Kidney (tissue), 14 donors: Measurements from ENCODE around the gene TSSC4. TPM values are rescaled to one million over a fixed set of nuclear protein-coding genes. Genes with fewer than 3 reads are reported as not detected.

Source experiments
- DNase-seq, 5 donors: peaks; one replicate each; pipeline ENCODE4 v3.0.0-alpha.2; 2013 to 2020
- FAIRE-seq: peaks from 2 replicates; lab custom pipeline; 2012; peaks lifted over from hg19 to GRCh38; lab: Jason Lieb, UNC
- H3K27ac ChIP-seq, 2 donors: one replicate each; pipeline ENCODE4 v1.7.0; 2013; ENCODE audit warnings: low read depth in 2 of 2, low read length in 2 of 2, inconsistent platforms in 1 of 2
- H3K27me3 ChIP-seq: one replicate; pipeline ENCODE4 v1.7.1; 2013; ENCODE audit warnings: low read length, inconsistent platforms; ENCODE audit not compliant: control insufficient read depth, insufficient read depth
- H3K36me3 ChIP-seq, 3 donors: one replicate each; pipeline versions ENCODE4 v1.7.0 to v1.7.1; 2013; ENCODE audit warnings: low read length in 3 of 3, control low read depth in 1 of 3, inconsistent platforms in 1 of 3; ENCODE audit not compliant: insufficient read depth in 3 of 3, control insufficient read depth in 2 of 3
- H3K4me1 ChIP-seq, 3 donors: one replicate each; pipeline versions ENCODE4 v1.7.0 to v1.7.1; 2013; ENCODE audit warnings: low read length in 3 of 3, inconsistent platforms in 1 of 3, low read depth in 1 of 3; ENCODE audit not compliant: control insufficient read depth in 2 of 3, insufficient read depth in 2 of 3
- H3K4me3 ChIP-seq, 3 donors: one replicate each; pipeline versions ENCODE4 v1.7.0 to v1.8.1; 2013; ENCODE audit warnings: low read length in 3 of 3, control low read depth in 1 of 3, inconsistent platforms in 1 of 3
- H3K9ac ChIP-seq, 3 donors: one replicate each; pipeline versions ENCODE4 v1.7.0 to v1.7.1; 2013; ENCODE audit warnings: low read length in 3 of 3, control low read depth in 1 of 3, inconsistent platforms in 1 of 3
- H3K9me3 ChIP-seq, 3 donors: one replicate each; pipeline versions ENCODE4 v1.7.0 to v1.7.1; 2013; ENCODE audit warnings: low read length in 3 of 3, control low read depth in 1 of 3, inconsistent platforms in 1 of 3; ENCODE audit not compliant: control insufficient read depth in 2 of 3, insufficient read depth in 1 of 3
- intact Hi-C: fragments of 100-400 bp; cut with DNase I; formaldehyde crosslinking; loops from one replicate; pipeline ENCODE4 v1.11.1; 2022
- polyA plus RNA-seq: library from polyadenylated mRNA; stranded (reverse); fragments of 350-450 nt; fragmentation: Illumina TruSeq; extraction: RNeasy Lipid Tissue Mini Kit (QIAGEN cat#74804); gene quantifications from one replicate; pipeline ENCODE4 v1.2.3, GENCODE V29; 2014; ENCODE audit warnings: low read depth, low replicate concordance; ENCODE audit not compliant: insufficient read depth
- total RNA-seq: library from RNA; stranded (reverse); fragmentation: NEBNext Ultra II Directional; extraction: Animal tissue kit (Norgen Biotek cat#: 25700); gene quantifications from one replicate; pipeline ENCODE4 v1.2.1, GENCODE V29; 2021
- TF ChIP-seq, protein P1 (sequence below): IDR thresholded peaks from 3 replicates; pipeline ENCODE4 v1.5.1; 2012; ENCODE audit warnings: mild to moderate bottlenecking, moderate library complexity, borderline replicate concordance; ENCODE audit not compliant: insufficient read depth; ENCODE audit errors: extremely low read depth
- donor health status: control.
- donor health status: control.
- donor health status: control.
- donor health status: control.
- donor health status: control.
- donor health status: DM: yes; HTN: yes; CAD: no.
- donor health status: Normal renal cell carcinoma (clear cell type).

TSSC4 gene
- total and polyA plus RNA-seq, 2 donors from 2014 or later, result 42.3 to 51.4 TPM

DNA sequence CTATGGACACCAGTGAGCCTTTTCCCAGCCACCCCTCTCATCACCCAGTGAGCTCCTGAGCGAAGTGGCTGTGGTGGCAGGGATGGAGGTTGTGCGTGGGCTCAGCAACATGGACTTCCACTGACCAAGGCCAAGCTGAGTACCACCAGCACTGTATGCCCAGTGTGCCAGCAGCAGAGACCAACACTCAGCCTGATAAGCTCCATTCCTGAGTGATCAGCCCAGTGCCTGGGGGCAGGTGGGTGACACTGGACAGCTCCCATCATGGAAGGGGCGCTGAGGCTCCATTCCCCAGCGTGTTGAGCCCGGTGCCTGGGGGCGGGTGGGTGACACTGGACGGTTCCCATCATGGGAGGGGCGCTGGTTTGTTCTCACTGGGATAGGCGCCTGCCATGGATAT, 41.0 kb upstream of the TSSC4 start:
- TF ChIP-seq, protein P1, sequence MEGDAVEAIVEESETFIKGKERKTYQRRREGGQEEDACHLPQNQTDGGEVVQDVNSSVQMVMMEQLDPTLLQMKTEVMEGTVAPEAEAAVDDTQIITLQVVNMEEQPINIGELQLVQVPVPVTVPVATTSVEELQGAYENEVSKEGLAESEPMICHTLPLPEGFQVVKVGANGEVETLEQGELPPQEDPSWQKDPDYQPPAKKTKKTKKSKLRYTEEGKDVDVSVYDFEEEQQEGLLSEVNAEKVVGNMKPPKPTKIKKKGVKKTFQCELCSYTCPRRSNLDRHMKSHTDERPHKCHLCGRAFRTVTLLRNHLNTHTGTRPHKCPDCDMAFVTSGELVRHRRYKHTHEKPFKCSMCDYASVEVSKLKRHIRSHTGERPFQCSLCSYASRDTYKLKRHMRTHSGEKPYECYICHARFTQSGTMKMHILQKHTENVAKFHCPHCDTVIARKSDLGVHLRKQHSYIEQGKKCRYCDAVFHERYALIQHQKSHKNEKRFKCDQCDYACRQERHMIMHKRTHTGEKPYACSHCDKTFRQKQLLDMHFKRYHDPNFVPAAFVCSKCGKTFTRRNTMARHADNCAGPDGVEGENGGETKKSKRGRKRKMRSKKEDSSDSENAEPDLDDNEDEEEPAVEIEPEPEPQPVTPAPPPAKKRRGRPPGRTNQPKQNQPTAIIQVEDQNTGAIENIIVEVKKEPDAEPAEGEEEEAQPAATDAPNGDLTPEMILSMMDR, result no peak
- Histone ChIP-seq H3K9ac (no peak overlapping the region), H3K27me3 (no peaks in the 10 kb centered on the region), H3K36me3 (no peaks in the 10 kb centered on the region), H3K27ac (no peak overlapping the region), H3K4me1 (no peaks in the 10 kb centered on the region), H3K9me3 (no peaks in the 10 kb centered on the region), H3K4me3 (no peak overlapping the region)
- intact Hi-C loops, result no loop called here
- no peak for DNase-seq
- FAIRE-seq, result no peak

DNA sequence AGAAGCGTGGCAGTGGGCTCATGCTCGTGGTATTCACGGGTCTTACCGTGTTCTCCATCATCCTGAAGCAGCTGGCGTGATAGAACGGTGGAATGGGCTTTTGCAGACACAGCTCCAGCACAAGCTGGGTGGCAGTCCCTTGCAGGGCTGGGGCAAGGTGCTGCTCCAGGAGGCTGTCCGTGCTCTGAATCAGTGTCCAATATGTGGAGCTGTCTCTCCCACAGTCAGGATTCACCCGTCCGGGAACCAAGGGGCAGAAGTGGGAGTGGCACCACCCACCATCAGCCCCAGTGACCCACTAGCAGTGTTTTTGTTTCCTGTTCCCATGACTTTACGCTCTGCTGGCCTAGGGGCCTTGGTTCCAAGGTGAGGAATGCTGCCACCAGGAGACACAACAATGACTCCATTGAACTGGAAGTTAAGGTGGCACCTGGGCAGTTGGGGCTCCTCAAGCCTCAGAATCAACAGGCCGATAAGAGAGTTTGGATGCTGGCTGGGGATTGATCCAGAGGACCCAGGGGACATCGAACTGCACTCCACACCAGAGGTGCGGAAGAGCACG, 40.4 kb upstream of the TSSC4 start:
- Histone ChIP-seq H3K4me3 (no peak overlapping the region), H3K27ac (no peak overlapping the region), H3K4me1 (no peaks in the 10 kb centered on the region), H3K36me3 (no peaks in the 10 kb centered on the region), H3K9me3 (no peaks in the 10 kb centered on the region), H3K27me3 (no peaks in the 10 kb centered on the region), H3K9ac (no peak overlapping the region)
- TF ChIP-seq, protein P1, result no peak
- intact Hi-C loops, result no loop called here
- FAIRE-seq (no peak), DNase-seq (peak in 2 of 5 donors; percentile 21)

DNA sequence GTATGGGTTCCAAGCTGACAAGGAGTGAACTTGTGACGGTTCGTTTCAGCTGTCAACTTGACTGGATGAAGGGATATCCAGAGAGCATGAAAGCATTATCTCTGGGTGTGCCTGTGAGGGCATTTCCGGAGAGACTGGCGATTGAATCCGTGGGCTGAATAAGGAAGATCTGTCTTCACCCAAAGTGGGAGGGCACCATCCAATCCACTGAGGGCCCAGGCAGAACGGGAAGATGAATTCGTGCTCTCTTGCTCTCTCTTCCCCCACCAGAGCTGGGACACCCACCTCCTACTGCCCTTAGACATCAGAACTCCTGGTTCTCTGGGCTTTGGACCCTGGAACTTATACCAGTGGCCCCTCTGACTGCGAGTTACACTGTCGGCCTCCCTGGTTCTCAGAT, 39.0 kb upstream of the TSSC4 start:
- DNase-seq (no peak), FAIRE-seq (no peak)
- H3K9me3 ChIP-seq, result no peaks in the 10 kb centered on the region
- H3K27me3 ChIP-seq, result no peaks in the 10 kb centered on the region
- H3K27ac ChIP-seq, result no peak overlapping the region
- H3K9ac ChIP-seq, result no peak overlapping the region
- TF ChIP-seq, protein P1, result no peak
- intact Hi-C loops, result no loop called here
- no peaks in the 10 kb centered on the region for H3K4me1 ChIP-seq
- no peak overlapping the region for H3K4me3 ChIP-seq
- no peaks in the 10 kb centered on the region for H3K36me3 ChIP-seq

DNA sequence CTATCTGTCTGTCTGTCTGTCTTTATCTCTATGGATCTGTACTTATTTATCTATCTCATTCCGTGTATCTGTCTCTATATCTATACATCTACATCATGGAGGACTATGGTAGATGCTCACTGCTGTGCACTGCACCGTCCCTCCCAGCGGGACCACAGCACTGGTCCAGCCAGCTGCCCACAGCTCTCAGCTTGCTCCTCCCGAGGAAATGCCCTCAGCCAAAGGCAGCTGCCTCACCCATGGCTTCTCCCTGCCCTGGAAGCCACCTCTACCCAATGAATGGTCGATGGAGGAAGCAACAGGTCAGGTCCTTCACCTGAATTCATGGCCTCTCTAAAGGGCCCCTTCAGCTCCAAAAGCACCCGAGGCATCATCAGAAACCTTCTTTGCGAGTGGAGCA, 38.1 kb upstream of the TSSC4 start:
- no peaks in the 10 kb centered on the region for H3K9me3 ChIP-seq
- H3K4me1 ChIP-seq, result no peaks in the 10 kb centered on the region
- H3K4me3 ChIP-seq, result no peak overlapping the region
- no peak overlapping the region for H3K9ac ChIP-seq
- H3K27ac ChIP-seq, result no peak overlapping the region
- H3K36me3 ChIP-seq, result no peaks in the 10 kb centered on the region
- H3K27me3 ChIP-seq, result no peaks in the 10 kb centered on the region
- TF ChIP-seq, protein P1, result no peak
- no peak for FAIRE-seq
- no peak for DNase-seq
- intact Hi-C loops, result no loop called here
